Natural killer cell treated with Interleukin-12 subunit alpha and Interleukin-12 subunit beta and Interleukin-15 and Interleukin-18, amount 100 ng/mL, for 72 hours (primary cell): ENCODE data around the gene ODC1. TPM values are rescaled to one million over a fixed set of nuclear protein-coding genes. Genes with fewer than 3 reads are reported as not detected.

Experiments
- ATAC-seq, 2 donors: fragments of 150-1000 bp; cut with Tn5 transposase in 1 of 2; sonication (Bioruptor Pico), chemical (Tn5 transposase) in 1 of 2; 2 replicates each; pipeline ENCODE4 v1.10.0; 2021
- DNase-seq: peaks from one replicate; pipeline ENCODE4 v3.0.0; 2022; ENCODE audit warnings: low spot score
- H3K27ac Mint-ChIP-seq, 2 donors: 1 replicate in 1 of 2; 2 replicates in 1 of 2; pipeline ENCODE4 v1.8.0; 2022; ENCODE audit warnings: mixed read lengths in 2 of 2, mild to moderate bottlenecking in 1 of 2, moderate library complexity in 1 of 2
- H3K27me3 Mint-ChIP-seq, 2 donors: 1 replicate in 1 of 2; 2 replicates in 1 of 2; pipeline ENCODE4 v1.8.0; 2022; ENCODE audit warnings: mixed read lengths in 2 of 2
- H3K36me3 Mint-ChIP-seq: one replicate; pipeline ENCODE4 v1.8.0; 2022; ENCODE audit warnings: mixed read lengths
- H3K4me1 Mint-ChIP-seq, 2 donors: 1 replicate in 1 of 2; 2 replicates in 1 of 2; pipeline ENCODE4 v1.8.0; 2022; ENCODE audit warnings: low read depth in 2 of 2, mixed read lengths in 2 of 2, mild to moderate bottlenecking in 1 of 2
- H3K4me3 Mint-ChIP-seq: one replicate; pipeline ENCODE4 v1.8.0; 2022; ENCODE audit warnings: mixed read lengths
- H3K9me3 Mint-ChIP-seq: 2 replicates; pipeline ENCODE4 v1.8.0; 2022; ENCODE audit warnings: mixed read lengths
- total RNA-seq, 2 donors: library from RNA; stranded (reverse); gene quantifications; one replicate each; pipeline ENCODE4 v1.2.3, GENCODE V29; 2022

ODC1 gene
- total RNA-seq, 2 donors from 2014 or later = 91.5 to 206 TPM

- H3K27me3 Mint-ChIP-seq = no peaks in the 10 kb centered on the region
- H3K4me3 Mint-ChIP-seq = peak overlapping the region; percentile 78
- H3K27ac Mint-ChIP-seq = peak overlapping the region; percentile 22 to 58
- H3K36me3 Mint-ChIP-seq = no peaks in the 10 kb centered on the region
- peaks cover 34 to 36% of the 10 kb centered on the region in 2 donors for H3K4me1 Mint-ChIP-seq
- ATAC-seq = no peak
- no peaks in the 10 kb centered on the region for H3K9me3 Mint-ChIP-seq
- no peak for DNase-seq
These were observed 40.7 kb downstream of the ODC1 start for GRCh38 chr2:10407432-10407831.

DNA sequence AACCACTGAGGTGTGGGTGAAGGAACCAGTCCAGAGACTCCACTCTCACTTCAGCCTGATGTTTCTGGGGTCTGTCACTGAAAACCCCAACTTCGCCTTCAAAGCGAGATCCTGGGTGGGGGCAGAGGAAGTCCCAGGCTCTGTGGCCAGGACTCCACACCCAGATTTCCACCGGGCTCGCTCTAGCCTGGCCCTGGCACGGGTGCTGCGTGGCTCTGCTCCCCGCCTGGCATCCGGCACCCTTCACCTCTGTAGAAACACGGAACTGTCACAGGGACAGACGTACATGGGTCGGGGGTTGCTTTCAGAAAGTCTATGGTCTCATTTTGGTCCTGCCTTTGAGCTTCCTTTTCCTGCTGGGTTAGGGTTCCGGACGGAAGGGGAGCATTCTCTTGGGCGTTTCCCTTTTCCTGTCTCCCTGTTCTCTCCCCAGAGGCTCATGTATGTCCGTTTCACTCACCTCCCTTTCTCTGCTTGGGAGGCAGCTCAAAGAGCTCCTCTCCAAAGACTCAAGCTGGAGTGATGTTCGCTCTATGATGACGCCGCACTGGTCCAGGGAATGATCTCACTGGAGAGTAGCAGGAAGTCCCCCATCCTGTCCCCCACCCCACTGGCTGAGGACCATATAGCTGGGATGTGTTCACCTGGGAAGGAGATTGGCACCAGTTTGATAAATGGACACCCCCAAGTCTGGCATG is 41.5 kb downstream of the ODC1 start:
- no peak overlapping the region for H3K27ac Mint-ChIP-seq
- ATAC-seq (no peak), DNase-seq (no peak)
- H3K4me3 Mint-ChIP-seq = no peak overlapping the region
- no peaks in the 10 kb centered on the region for H3K27me3 Mint-ChIP-seq
- H3K36me3 Mint-ChIP-seq = no peaks in the 10 kb centered on the region
- H3K9me3 Mint-ChIP-seq = no peaks in the 10 kb centered on the region
- peaks cover 29 to 35% of the 10 kb centered on the region in 2 donors for H3K4me1 Mint-ChIP-seq

DNA sequence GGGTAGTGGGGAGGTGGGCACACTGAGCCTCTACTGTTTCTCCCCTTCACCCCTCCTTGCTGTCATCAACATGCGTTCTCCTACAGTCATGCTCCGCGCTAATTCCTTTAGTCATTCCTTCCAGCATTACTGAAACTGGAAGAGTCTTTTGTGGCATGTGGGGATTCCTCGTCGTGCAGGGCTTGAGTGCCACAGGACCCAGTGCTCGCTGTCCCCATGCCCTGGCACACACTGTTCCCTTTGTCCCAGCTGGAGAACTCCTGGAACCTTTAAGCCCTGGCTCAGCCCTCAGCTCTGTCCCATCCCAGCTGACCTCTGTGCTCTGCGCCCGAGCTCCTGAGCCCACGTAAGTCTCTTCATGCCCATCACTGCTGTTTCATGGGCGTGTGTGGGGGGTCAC is 42.1 kb downstream of the ODC1 start:
- Mint-ChIP-seq H3K9me3 (no peaks in the 10 kb centered on the region), H3K27me3 (no peaks in the 10 kb centered on the region), H3K4me1 (peaks cover 34 to 41% of the 10 kb centered on the region in 2 donors), H3K4me3 (no peak overlapping the region), H3K27ac (no peak overlapping the region), H3K36me3 (no peaks in the 10 kb centered on the region)
- ATAC-seq = no peak
- DNase-seq = no peak

- Mint-ChIP-seq H3K27me3 (no peaks in the 10 kb centered on the region), H3K4me1 (peaks cover 39 to 45% of the 10 kb centered on the region in 2 donors)
- ATAC-seq = no peak
These were observed 42.7 kb downstream of the ODC1 start for GRCh38 chr2:10405448-10405847.

DNA sequence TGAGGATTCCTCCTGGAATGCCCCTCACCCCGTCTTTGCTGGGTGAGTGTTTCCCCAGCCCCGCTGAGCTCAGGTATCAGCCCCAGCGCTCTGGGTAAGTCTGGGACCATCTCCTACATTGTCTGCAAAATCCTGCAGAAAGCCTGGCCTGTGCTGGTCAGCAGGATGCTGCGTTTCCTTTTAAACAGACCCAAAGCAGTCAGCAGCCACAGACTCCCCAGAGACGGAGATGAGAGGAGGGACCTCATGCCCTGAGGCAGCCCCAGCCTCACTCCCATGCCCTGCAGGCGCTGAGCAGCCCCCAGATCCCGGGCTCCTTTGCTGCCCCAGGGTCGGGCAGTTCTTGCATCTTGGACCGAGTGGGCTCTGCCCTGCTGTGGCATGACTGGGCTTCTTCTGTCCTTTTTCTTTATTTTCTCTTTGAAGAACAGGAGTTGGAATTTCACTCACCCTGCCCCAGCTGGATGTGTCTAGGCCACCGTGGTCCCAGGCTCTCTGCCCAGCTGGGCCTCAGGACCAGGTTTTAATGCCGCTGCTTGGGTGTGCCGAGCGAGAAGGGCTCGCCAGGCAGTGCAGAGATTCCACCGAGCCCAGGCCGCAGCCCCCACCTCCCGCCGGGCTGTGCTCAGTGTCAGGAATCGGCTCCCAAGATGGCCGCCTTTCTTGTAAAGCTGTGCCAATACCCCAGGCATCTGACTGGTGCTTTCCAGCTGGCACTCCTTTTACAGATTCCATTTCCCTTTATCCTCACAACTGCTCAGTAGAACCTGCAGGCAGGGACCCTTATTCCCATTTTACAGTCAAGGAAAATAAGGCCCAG is 43.6 kb downstream of the ODC1 start:
- ATAC-seq (no peak), DNase-seq (no peak)
- no peak overlapping the region for H3K4me3 Mint-ChIP-seq
- no peak overlapping the region for H3K27ac Mint-ChIP-seq
- no peaks in the 10 kb centered on the region for H3K36me3 Mint-ChIP-seq
- no peaks in the 10 kb centered on the region for H3K27me3 Mint-ChIP-seq
- no peaks in the 10 kb centered on the region for H3K9me3 Mint-ChIP-seq
- peaks cover 48% of the 10 kb centered on the region in 2 donors for H3K4me1 Mint-ChIP-seq

More at GRCh38 chr2:10405448-10405847, 42.7 kb downstream of the ODC1 start:
- no peaks in the 10 kb centered on the region for H3K9me3 Mint-ChIP-seq
- no peak overlapping the region for H3K4me3 Mint-ChIP-seq
- H3K36me3 Mint-ChIP-seq = no peaks in the 10 kb centered on the region
- no peak for DNase-seq
- no peak overlapping the region for H3K27ac Mint-ChIP-seq

- Mint-ChIP-seq H3K27me3 (no peaks in the 10 kb centered on the region), H3K4me1 (peaks cover 33 to 37% of the 10 kb centered on the region in 2 donors), H3K4me3 (no peak overlapping the region), H3K9me3 (no peaks in the 10 kb centered on the region), H3K36me3 (no peaks in the 10 kb centered on the region), H3K27ac (no peak overlapping the region)
- no peak for ATAC-seq
- DNase-seq = no peak
These were observed 45.4 kb downstream of the ODC1 start for GRCh38 chr2:10402653-10403215.

DNA sequence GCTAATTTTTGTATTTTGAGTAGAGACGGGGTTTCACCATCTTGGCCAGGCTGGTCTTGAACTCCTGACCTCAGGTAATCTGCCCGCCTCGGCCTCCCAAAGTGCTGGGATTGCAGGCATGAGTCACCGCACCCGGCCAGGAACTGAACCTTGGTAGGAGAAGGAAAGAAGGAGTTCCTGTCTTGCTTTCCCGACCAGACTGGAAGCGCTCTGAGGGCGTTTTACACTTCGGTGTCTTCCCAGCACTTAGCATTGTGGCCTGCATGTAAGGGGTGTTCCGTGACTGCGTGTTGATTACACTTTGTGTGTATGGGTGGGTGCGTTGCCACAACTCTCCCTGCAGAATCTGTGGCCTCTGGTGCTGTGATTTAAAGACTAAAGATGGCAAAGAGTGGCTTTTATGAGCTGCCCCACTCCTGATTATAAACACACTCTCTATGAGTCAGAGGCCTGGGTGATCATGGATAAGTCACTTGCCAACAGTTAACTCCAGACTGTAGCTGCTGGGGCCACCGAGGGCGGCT is 46.0 kb downstream of the ODC1 start:
- Mint-ChIP-seq H3K27me3 (no peaks in the 10 kb centered on the region), H3K4me3 (no peak overlapping the region), H3K27ac (peak overlapping the region in 1 of 2 donors; percentile 78), H3K4me1 (peaks cover 26 to 31% of the 10 kb centered on the region in 2 donors), H3K36me3 (no peaks in the 10 kb centered on the region), H3K9me3 (no peaks in the 10 kb centered on the region)
- DNase-seq (no peak), ATAC-seq (no peak)

- peak overlapping the region; percentile 67 to 78 for H3K27ac Mint-ChIP-seq
- H3K4me3 Mint-ChIP-seq = peak overlapping the region; percentile 48
- peaks cover 22 to 27% of the 10 kb centered on the region in 2 donors for H3K4me1 Mint-ChIP-seq
- no peaks in the 10 kb centered on the region for H3K9me3 Mint-ChIP-seq
- no peak for ATAC-seq
- H3K36me3 Mint-ChIP-seq = no peaks in the 10 kb centered on the region
- DNase-seq = no peak
- H3K27me3 Mint-ChIP-seq = no peaks in the 10 kb centered on the region
These were observed 46.9 kb downstream of the ODC1 start for GRCh38 chr2:10400978-10401951.

- H3K27ac Mint-ChIP-seq = peak overlapping the region; percentile 67 to 78
- no peaks in the 10 kb centered on the region for H3K36me3 Mint-ChIP-seq
- peaks cover 27 to 34% of the 10 kb centered on the region in 2 donors for H3K4me1 Mint-ChIP-seq
- peak; percentile 76 for DNase-seq
- H3K9me3 Mint-ChIP-seq = no peaks in the 10 kb centered on the region
- H3K4me3 Mint-ChIP-seq = peak overlapping the region; percentile 48
- peak; percentile 79 to 84 for ATAC-seq
- no peaks in the 10 kb centered on the region for H3K27me3 Mint-ChIP-seq
These were observed 47.6 kb downstream of the ODC1 start for GRCh38 chr2:10400568-10400977.

- no peak for DNase-seq
- Mint-ChIP-seq H3K4me3 (peak overlapping the region; percentile 48), H3K36me3 (no peaks in the 10 kb centered on the region), H3K9me3 (no peaks in the 10 kb centered on the region), H3K27ac (peak overlapping the region; percentile 67 to 78), H3K27me3 (no peaks in the 10 kb centered on the region), H3K4me1 (peaks cover 31 to 37% of the 10 kb centered on the region in 2 donors)
- ATAC-seq = no peak
These were observed 48.1 kb downstream of the ODC1 start for GRCh38 chr2:10400002-10400401.

- Mint-ChIP-seq H3K27ac (peak overlapping the region; percentile 67 to 78), H3K4me1 (peaks cover 31 to 37% of the 10 kb centered on the region in 2 donors), H3K36me3 (no peaks in the 10 kb centered on the region), H3K9me3 (no peaks in the 10 kb centered on the region), H3K4me3 (no peak overlapping the region), H3K27me3 (no peaks in the 10 kb centered on the region)
- ATAC-seq (no peak), DNase-seq (no peak)
These were observed 48.8 kb downstream of the ODC1 start for GRCh38 chr2:10399358-10399757.

DNA sequence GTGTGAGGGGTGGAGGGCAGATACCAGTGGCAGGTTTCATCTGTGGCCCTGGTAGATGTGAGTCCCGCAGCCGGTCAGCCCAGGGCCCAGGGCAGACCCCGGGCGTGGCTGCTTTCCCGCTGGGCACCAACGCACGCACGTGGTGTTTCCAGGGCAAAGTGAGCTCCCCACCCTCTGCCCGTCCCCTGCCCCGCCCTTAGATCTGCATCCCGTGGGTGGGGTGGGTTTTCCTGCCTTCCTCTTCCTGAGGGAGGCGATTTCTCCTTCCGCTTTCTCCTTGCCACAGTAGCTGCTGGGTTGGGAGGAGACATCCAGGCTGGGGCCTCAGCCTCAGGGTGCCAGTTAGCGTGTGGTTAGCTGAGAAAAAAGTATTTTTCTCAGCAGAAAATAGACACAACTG is 49.6 kb downstream of the ODC1 start:
- peak overlapping the region; percentile 53 to 54 for H3K27ac Mint-ChIP-seq
- no peak for ATAC-seq
- H3K4me1 Mint-ChIP-seq = peaks cover 31 to 34% of the 10 kb centered on the region in 2 donors
- H3K36me3 Mint-ChIP-seq = no peaks in the 10 kb centered on the region
- H3K9me3 Mint-ChIP-seq = no peaks in the 10 kb centered on the region
- H3K27me3 Mint-ChIP-seq = no peaks in the 10 kb centered on the region
- DNase-seq = no peak
- no peak overlapping the region for H3K4me3 Mint-ChIP-seq

DNA sequence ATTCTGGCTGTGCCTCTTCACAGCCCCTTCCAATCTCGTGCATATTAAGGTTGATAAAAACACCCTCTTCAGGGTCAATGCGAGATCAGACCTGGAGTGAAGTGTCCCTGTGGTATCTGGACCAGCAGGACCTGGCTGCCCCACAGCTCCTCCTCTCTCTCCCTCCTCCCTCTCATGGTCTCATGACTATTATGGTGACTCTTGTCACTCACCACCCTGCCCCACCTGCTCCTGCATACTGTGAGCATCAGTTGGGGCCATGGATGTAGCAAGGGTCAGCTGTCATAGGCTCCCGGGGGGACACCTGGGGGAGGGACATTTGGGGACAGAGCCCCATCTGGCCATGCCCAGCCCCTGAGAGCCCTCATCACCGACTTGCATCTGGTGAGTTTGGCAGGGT is 50.2 kb downstream of the ODC1 start:
- no peak for DNase-seq
- H3K27ac Mint-ChIP-seq = no peak overlapping the region
- no peak overlapping the region for H3K4me3 Mint-ChIP-seq
- peaks cover 31 to 34% of the 10 kb centered on the region in 2 donors for H3K4me1 Mint-ChIP-seq
- no peaks in the 10 kb centered on the region for H3K9me3 Mint-ChIP-seq
- ATAC-seq = no peak
- no peaks in the 10 kb centered on the region for H3K27me3 Mint-ChIP-seq
- no peaks in the 10 kb centered on the region for H3K36me3 Mint-ChIP-seq
